RWPE2 (cell line): ENCODE measurements around the gene HOXD12.

Experiments used
- ATAC-seq: fragments of 200-7000 bp; cut with Tn5 transposase; 3 replicates; pipeline ENCODE4 v1.9.1; 2021; ENCODE audit warnings: low read depth
- DNase-seq: peaks from one replicate; pipeline ENCODE4 v3.0.0-alpha.2; 2020; ENCODE audit warnings: low spot score
- H3K27ac ChIP-seq: fragments of 450-650 bp; 2 replicates; pipeline ENCODE4 v1.5.1; 2017; ENCODE audit warnings: mild to moderate bottlenecking; ENCODE audit not compliant: poor library complexity, severe bottlenecking
- H3K27me3 ChIP-seq: fragments of 250-450 bp; sonication (Bioruptor Pico); 2 replicates; pipeline ENCODE4 v1.5.1; 2021; ENCODE audit warnings: mild to moderate bottlenecking, moderate library complexity; ENCODE audit not compliant: insufficient read depth, poor library complexity, severe bottlenecking
- H3K36me3 ChIP-seq: fragments of 250-450 bp; sonication (Bioruptor Pico); 2 replicates; pipeline ENCODE4 v1.5.1; 2020; ENCODE audit warnings: low read depth, mild to moderate bottlenecking, moderate library complexity
- H3K4me1 ChIP-seq: fragments of 250-450 bp; sonication (Bioruptor Pico); 2 replicates; pipeline ENCODE4 v1.5.1; 2021; ENCODE audit warnings: mild to moderate bottlenecking, moderate library complexity; ENCODE audit not compliant: insufficient read depth, poor library complexity, severe bottlenecking
- H3K4me3 ChIP-seq: fragments of 250-450 bp; sonication (Bioruptor Pico); 2 replicates; pipeline ENCODE4 v1.5.1; 2021; ENCODE audit warnings: mild to moderate bottlenecking, moderate library complexity; ENCODE audit not compliant: severe bottlenecking
- H3K9me3 ChIP-seq: fragments of 250-450 bp; sonication (Bioruptor Pico); 2 replicates; pipeline ENCODE4 v1.5.1; 2021; ENCODE audit warnings: mild to moderate bottlenecking, moderate library complexity; ENCODE audit not compliant: severe bottlenecking
- TF ChIP-seq, protein P1 (sequence below): fragments of 450-650 bp; IDR thresholded peaks from one replicate; pipeline ENCODE4 v1.5.1; 2017; ENCODE audit warnings: mild to moderate bottlenecking, moderate library complexity; ENCODE audit not compliant: poor library complexity, severe bottlenecking

Gene HOXD12

DNA sequence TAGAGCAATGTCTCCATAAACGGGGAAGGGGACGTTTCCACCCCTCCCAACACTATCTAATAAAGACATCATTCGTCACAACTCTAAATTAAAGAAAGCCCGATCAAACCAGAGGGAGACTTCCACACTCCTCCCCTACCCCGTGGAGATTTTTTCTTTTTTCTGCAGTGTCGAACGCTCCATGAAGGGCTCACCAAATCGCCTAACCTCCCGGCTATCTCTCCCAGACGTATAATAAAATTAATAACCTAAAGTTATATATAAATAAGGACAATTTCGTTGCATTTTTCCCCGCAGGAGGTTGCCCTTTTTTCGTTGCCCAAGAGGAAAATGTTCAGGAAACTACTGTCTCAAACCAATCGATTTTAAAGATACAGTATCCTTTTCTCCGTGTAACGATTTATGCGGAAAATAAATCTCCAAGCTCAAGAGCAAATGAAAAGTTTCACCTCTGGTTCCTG lies 18.2 kb upstream of the HOXD12 start:
- H3K27ac ChIP-seq = no peak overlapping the region
- TF ChIP-seq, protein P1, sequence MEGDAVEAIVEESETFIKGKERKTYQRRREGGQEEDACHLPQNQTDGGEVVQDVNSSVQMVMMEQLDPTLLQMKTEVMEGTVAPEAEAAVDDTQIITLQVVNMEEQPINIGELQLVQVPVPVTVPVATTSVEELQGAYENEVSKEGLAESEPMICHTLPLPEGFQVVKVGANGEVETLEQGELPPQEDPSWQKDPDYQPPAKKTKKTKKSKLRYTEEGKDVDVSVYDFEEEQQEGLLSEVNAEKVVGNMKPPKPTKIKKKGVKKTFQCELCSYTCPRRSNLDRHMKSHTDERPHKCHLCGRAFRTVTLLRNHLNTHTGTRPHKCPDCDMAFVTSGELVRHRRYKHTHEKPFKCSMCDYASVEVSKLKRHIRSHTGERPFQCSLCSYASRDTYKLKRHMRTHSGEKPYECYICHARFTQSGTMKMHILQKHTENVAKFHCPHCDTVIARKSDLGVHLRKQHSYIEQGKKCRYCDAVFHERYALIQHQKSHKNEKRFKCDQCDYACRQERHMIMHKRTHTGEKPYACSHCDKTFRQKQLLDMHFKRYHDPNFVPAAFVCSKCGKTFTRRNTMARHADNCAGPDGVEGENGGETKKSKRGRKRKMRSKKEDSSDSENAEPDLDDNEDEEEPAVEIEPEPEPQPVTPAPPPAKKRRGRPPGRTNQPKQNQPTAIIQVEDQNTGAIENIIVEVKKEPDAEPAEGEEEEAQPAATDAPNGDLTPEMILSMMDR = no peak
- ATAC-seq (no peak), DNase-seq (no peak)
- H3K9me3 ChIP-seq = no peaks in the 10 kb centered on the region
- peaks cover 95% of the 10 kb centered on the region for H3K27me3 ChIP-seq
- H3K4me1 ChIP-seq = no peaks in the 10 kb centered on the region
- no peaks in the 10 kb centered on the region for H3K36me3 ChIP-seq
- H3K4me3 ChIP-seq = no peak overlapping the region

DNA sequence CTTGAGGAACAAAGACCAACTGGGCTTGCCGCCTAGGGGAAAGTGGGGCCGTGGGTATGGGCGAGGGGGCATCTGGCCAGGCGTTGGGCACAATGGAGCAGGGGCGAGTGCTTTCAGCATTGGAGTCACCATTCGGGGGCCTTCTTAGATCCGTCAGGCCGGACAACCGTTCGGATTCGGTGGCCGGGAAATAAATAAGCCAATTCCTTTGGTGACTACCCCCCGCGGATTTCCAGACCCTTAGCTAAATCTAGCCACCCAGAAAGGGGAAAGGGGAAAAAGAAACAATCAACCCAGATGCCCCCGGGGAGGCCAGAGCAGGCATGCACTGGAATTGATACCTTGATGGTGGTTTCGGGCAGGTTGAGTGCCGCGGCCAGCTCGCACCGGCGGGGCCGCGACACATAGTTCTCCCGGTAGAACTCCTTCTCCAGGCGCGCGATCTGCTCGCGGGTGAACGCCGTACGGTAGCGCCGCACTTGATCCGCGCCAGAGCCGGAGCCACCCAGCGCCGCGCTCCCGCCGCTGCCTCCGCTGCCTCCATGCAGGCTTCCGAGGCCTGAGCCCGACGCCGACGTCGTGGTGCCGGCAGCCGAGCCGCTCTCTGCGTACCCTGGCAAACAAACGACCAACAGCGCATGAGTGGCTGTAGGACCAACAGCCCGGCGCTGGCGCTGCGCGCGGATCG lies 17.6 kb upstream of the HOXD12 start:
- no peaks in the 10 kb centered on the region for H3K4me1 ChIP-seq
- no peak overlapping the region for H3K27ac ChIP-seq
- no peaks in the 10 kb centered on the region for H3K9me3 ChIP-seq
- ATAC-seq (no peak; the same call in 2 of the 3 replicates), DNase-seq (no peak)
- TF ChIP-seq, protein P1 = no peak
- H3K4me3 ChIP-seq = no peak overlapping the region
- no peaks in the 10 kb centered on the region for H3K36me3 ChIP-seq
- peaks cover 96% of the 10 kb centered on the region for H3K27me3 ChIP-seq

DNA sequence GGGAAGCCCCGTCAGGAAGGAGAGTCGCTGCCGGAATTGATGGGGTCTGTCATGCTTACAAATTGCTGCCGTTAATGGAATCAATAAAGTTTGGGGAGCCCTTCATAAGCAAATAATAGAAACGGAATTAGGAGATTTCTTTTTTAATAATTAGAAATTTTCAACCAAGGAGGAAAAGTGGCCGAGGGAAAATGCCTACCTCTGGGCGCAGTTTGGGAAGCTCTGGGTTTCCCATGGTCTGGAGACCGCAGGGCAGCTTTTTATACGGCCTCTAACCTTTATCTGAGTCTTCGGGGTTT lies 17.1 kb upstream of the HOXD12 start:
- no peak for ATAC-seq
- DNase-seq = no peak
- no peaks in the 10 kb centered on the region for H3K4me1 ChIP-seq
- H3K36me3 ChIP-seq = no peaks in the 10 kb centered on the region
- H3K27ac ChIP-seq = no peak overlapping the region
- TF ChIP-seq, protein P1 = no peak
- H3K4me3 ChIP-seq = no peak overlapping the region
- peaks cover 96% of the 10 kb centered on the region for H3K27me3 ChIP-seq
- no peaks in the 10 kb centered on the region for H3K9me3 ChIP-seq

DNA sequence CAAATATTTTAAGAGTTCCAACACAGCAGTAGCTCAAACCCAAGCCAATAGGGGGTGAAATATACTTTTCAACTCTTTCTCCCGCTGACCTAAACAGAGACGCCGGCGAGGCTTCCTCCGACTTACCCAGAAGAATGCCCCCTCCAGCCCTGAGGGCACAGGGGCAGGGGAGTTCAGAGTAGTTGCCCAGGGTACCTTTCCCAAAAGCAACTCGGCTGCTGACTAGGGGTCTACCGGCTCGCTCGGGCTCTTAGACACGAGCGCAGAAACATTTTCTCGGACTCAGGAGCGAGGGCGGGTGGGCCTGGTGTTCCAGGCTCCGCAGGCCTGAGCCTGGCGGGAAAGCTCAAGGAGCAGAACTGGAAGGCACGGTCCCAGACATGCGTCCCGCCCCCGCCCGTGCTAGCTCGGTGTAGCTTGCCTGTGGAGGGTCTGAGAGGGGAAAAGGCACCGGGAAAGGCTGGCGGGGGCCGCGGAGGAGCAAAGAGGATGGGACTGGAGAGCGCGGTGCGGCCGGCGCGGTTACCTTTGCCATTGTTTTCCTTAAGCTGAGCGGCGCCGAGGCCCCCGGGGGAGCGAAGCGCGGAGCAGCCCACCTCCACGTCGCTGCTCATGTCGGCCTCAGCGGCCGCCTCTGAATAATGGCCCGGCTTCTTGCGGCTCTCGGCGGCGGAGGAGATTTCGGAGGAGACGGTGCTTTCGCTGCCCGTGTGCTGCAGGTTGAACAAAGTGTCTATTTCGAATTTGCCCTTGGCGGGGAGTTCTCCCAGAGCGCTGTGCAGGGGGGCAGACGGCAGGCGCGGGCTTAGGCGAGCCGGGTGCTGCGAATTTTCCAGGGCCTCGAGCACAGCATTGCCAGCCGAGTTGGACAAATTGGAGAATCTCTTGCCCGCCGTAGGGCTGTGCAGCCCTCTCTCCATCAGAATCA lies 16.5 kb upstream of the HOXD12 start:
- Histone ChIP-seq H3K4me3 (no peak overlapping the region), H3K27me3 (peaks cover 96% of the 10 kb centered on the region), H3K36me3 (no peaks in the 10 kb centered on the region), H3K9me3 (no peaks in the 10 kb centered on the region), H3K27ac (no peak overlapping the region), H3K4me1 (no peaks in the 10 kb centered on the region)
- DNase-seq = no peak
- TF ChIP-seq, protein P1 = no peak
- ATAC-seq = no peak

DNA sequence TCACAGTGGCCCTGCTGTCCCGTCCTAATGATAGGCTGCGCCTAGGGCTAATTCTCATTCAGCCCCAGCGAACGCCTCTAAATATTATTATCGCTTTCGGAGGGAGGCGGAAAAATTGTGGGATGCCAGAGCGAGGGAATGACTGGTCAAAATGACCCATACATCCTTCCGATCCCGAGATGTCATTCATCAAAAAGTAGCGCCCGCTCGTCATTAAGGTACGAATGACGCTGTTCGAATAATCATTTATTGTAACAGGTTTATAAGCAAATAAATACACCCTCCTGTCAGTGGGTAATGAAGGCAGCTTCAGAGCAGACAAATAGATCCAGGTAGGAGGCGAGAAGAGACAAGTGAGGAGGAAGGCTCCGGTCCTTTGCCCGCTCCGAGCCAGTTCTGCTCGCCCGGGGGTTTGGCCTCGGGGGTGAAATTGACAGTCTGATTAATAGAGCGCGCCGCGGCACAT lies 15.8 kb upstream of the HOXD12 start, which contains the start of gene EVX2:
Gene EVX2, minus strand, starts transcription at position 167 of the 466 bp plus-strand sequence. CDS start 186 bp downstream, outside the sequence.
- Histone ChIP-seq H3K9me3 (no peaks in the 10 kb centered on the region), H3K4me3 (no peak within 1 kb of the TSS), H3K27ac (no peak within 1 kb of the TSS), H3K27me3 (peaks cover 96% of the 10 kb centered on the region), H3K36me3 (no peaks in the 10 kb centered on the region), H3K4me1 (no peaks in the 10 kb centered on the region)
- DNase-seq = no peak
- TF ChIP-seq, protein P1 = no peak
- no peak for ATAC-seq
